BLaER1 (cell line): ENCODE measurements around the gene WDFY2.

Source experiments
- H3K27ac ChIP-seq: shearing (Covaris generic); formaldehyde crosslinking; 2 replicates; pipeline ENCODE4 v1.8.1; 2022
- H3K27me3 ChIP-seq: shearing (Covaris generic); formaldehyde crosslinking; 2 replicates; pipeline ENCODE4 v1.8.1; 2022
- H3K36me3 ChIP-seq: shearing (Covaris generic); formaldehyde crosslinking; 2 replicates; pipeline ENCODE4 v1.8.1; 2022
- H3K4me1 ChIP-seq: shearing (Covaris generic); formaldehyde crosslinking; 2 replicates; pipeline ENCODE4 v1.8.1; 2022
- H3K4me2 ChIP-seq: shearing (Covaris generic); formaldehyde crosslinking; 2 replicates; pipeline ENCODE4 v1.8.1; 2022
- H3K4me3 ChIP-seq: shearing (Covaris generic); formaldehyde crosslinking; 2 replicates; pipeline ENCODE4 v1.8.1; 2022
- H3K9ac ChIP-seq: shearing (Covaris generic); formaldehyde crosslinking; 2 replicates; pipeline ENCODE4 v1.8.1; 2022
- H3K9me3 ChIP-seq: shearing (Covaris generic); formaldehyde crosslinking; 2 replicates; pipeline ENCODE4 v1.8.1; 2022
- H4K20me1 ChIP-seq: shearing (Covaris generic); formaldehyde crosslinking; 2 replicates; pipeline ENCODE4 v1.8.1; 2022
- Cebpa-rat ChIP-seq: shearing (Covaris generic); IDR thresholded peaks from 2 replicates; pipeline ENCODE4 v1.8.1; 2022

The WDFY2 gene

DNA sequence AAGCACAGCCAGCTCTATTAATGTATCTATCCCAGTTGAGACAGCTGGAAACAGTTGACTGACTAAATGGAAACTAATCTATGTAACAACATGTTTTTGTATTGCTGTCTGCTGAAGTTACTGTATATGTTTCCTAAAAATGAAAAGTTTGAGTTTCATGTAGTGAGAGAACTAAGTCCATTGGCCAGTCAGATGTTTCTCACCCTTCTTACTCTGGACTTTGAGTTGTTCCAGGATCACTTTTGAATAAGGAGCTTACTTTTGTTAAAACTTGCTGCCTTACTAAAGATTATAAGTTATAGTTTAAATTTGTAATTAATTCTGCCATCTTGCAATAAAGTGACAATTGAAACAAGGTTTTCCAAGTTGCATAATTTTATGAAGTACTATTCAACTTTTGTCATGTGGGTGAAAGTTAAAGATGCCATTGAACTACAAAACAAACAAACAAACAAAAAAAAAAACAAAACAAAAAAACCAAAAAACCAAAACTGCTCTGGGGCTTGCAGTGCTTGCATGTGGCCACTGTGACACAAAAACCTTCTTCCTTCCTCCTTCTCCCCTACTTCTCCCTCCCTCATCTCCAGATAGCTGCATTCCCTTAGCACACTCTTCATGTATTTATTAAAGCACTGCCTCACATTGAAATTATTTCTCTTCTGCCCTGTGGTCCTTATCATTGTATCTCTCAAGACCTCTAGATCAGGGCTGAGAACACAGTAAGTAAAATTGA lies 15.3 kb downstream of the WDFY2 start:
- Histone ChIP-seq H4K20me1 (peaks cover 23% of the 10 kb centered on the region; the same call in 1 of the 2 replicates), H3K4me1 (peaks cover 9% of the 10 kb centered on the region), H3K9me3 (no peaks in the 10 kb centered on the region), H3K9ac (no peak overlapping the region), H3K4me3 (no peak overlapping the region), H3K36me3 (peaks cover 5% of the 10 kb centered on the region; the same call in 1 of the 2 replicates), H3K27me3 (no peaks in the 10 kb centered on the region), H3K4me2 (no peak overlapping the region), H3K27ac (no peak overlapping the region)
- TF ChIP-seq Cebpa-rat = no peak

DNA sequence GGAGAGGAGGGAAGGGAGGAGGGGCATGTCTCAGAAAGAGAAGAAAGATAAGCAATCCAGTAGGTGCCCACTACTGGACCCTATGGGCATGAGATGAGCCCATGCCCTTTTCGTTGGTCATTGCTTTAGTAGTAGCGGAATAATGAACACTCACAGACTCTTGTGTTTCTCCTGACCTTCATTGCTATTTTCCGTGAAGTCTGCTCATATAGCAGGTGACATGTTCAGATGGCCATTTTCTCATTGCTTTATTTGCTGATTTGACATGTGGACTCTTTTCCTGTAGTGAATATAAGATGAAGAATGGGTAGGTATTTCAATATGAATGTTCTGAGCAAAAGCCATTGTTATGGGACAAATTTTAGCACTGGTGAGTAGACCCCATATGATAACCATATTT lies 16.4 kb downstream of the WDFY2 start:
- no peaks in the 10 kb centered on the region for H3K9me3 ChIP-seq
- TF ChIP-seq Cebpa-rat = no peak
- no peak overlapping the region for H3K27ac ChIP-seq
- H3K36me3 ChIP-seq = peaks cover 5% of the 10 kb centered on the region; the same call in 1 of the 2 replicates
- no peak overlapping the region for H3K4me3 ChIP-seq
- peaks cover 12% of the 10 kb centered on the region; the same call in 1 of the 2 replicates for H4K20me1 ChIP-seq
- no peaks in the 10 kb centered on the region for H3K27me3 ChIP-seq
- no peak overlapping the region for H3K4me2 ChIP-seq
- H3K4me1 ChIP-seq = peaks cover 9% of the 10 kb centered on the region
- no peak overlapping the region for H3K9ac ChIP-seq

GRCh38 chr13:51601601-51602565 lies 17.6 kb downstream of the WDFY2 start:
- no peak overlapping the region for H3K4me2 ChIP-seq
- H3K27me3 ChIP-seq = no peaks in the 10 kb centered on the region
- H4K20me1 ChIP-seq = peaks cover 8% of the 10 kb centered on the region; the same call in 1 of the 2 replicates
- peaks cover 9% of the 10 kb centered on the region for H3K4me1 ChIP-seq
- no peak overlapping the region for H3K4me3 ChIP-seq
- H3K27ac ChIP-seq = no peak overlapping the region
- no peaks in the 10 kb centered on the region for H3K9me3 ChIP-seq
- TF ChIP-seq Cebpa-rat = no peak
- H3K36me3 ChIP-seq = peaks cover 5% of the 10 kb centered on the region; the same call in 1 of the 2 replicates
- no peak overlapping the region for H3K9ac ChIP-seq

DNA sequence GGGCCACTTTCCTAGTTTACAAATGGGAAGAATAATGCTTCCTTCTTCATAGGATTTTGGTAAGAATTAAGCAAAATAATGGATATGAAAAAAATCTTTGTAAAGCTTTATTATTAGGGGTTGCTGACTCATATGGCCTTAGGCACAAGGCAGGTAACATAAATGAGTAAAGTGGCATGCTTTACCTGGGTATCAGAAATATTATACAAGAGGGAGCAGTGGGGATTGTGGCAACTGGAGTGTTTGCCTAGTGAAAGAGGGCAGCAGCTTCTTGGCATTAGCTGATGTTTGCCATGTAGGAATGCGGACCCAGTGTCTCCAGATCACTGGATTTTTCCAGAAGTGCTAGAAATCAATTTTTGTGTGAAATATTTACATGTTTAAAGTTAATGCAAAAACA lies 19.5 kb downstream of the WDFY2 start:
- Histone ChIP-seq H3K9me3 (peaks cover 5% of the 10 kb centered on the region; the same call in 1 of the 2 replicates), H3K27me3 (no peaks in the 10 kb centered on the region), H3K9ac (no peak overlapping the region), H3K4me1 (peaks cover 15% of the 10 kb centered on the region), H3K36me3 (peaks cover 5% of the 10 kb centered on the region; the same call in 1 of the 2 replicates), H3K4me3 (no peak overlapping the region), H3K27ac (no peak overlapping the region), H3K4me2 (no peak overlapping the region), H4K20me1 (peaks cover 6% of the 10 kb centered on the region; the same call in 1 of the 2 replicates)
- no peak for TF ChIP-seq Cebpa-rat

GRCh38 chr13:51605698-51606097 lies 21.4 kb downstream of the WDFY2 start:
- H3K4me3 ChIP-seq = no peak overlapping the region
- no peak overlapping the region for H3K9ac ChIP-seq
- no peak overlapping the region for H3K27ac ChIP-seq
- H3K9me3 ChIP-seq = peaks cover 5% of the 10 kb centered on the region; the same call in 1 of the 2 replicates
- no peaks in the 10 kb centered on the region for H4K20me1 ChIP-seq
- H3K4me2 ChIP-seq = no peak overlapping the region
- peaks cover 20% of the 10 kb centered on the region for H3K4me1 ChIP-seq
- peaks cover 5% of the 10 kb centered on the region; the same call in 1 of the 2 replicates for H3K36me3 ChIP-seq
- no peaks in the 10 kb centered on the region for H3K27me3 ChIP-seq
- TF ChIP-seq Cebpa-rat = no peak

- H3K4me2 ChIP-seq = no peak overlapping the region
- H3K9ac ChIP-seq = no peak overlapping the region
- peaks cover 20% of the 10 kb centered on the region for H3K4me1 ChIP-seq
These were observed 22.9 kb downstream of the WDFY2 start for GRCh38 chr13:51607165-51607564.

DNA sequence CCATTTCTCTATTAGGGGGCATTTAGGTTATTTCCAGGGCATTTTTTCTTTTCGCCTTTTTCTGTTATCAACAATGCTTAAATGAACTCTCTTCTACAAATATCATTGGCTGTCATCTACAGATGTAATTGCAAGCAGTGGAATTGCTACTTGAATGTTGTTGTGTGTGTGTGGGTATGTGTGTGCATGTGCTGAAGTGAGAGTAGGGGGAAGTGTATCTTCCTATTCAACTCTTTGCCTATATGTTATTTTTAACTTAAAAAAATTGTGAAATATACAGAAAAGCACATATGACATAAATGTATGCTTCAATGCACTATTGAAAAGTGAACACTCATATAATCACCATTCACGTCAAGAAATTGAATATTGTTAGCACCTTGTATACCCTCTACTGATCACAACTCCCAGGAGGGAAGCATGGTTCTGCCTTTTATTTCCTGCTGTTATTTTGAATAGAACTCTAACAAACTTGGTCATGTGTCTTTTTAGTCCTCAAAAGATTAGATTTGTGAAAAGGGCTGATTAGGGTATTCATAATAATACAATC lies 24.7 kb downstream of the WDFY2 start:
- H3K9ac ChIP-seq = no peak overlapping the region
- H3K36me3 ChIP-seq = no peaks in the 10 kb centered on the region
- no peak overlapping the region for H3K4me3 ChIP-seq
- peaks cover 38% of the 10 kb centered on the region for H3K4me1 ChIP-seq
- peak overlapping the region; percentile 64 for H3K4me2 ChIP-seq
- H3K27me3 ChIP-seq = no peaks in the 10 kb centered on the region
- no peaks in the 10 kb centered on the region; the same call in 1 of the 2 replicates for H4K20me1 ChIP-seq
- H3K9me3 ChIP-seq = peaks cover 5% of the 10 kb centered on the region; the same call in 1 of the 2 replicates
- no peak for TF ChIP-seq Cebpa-rat
- H3K27ac ChIP-seq = no peak overlapping the region

More at GRCh38 chr13:51607165-51607564, 22.9 kb downstream of the WDFY2 start:
- no peak for TF ChIP-seq Cebpa-rat
- H3K4me3 ChIP-seq = no peak overlapping the region
- no peaks in the 10 kb centered on the region for H3K36me3 ChIP-seq
- no peaks in the 10 kb centered on the region; the same call in 1 of the 2 replicates for H4K20me1 ChIP-seq
- no peaks in the 10 kb centered on the region for H3K27me3 ChIP-seq
- no peak overlapping the region for H3K27ac ChIP-seq
- H3K9me3 ChIP-seq = peaks cover 5% of the 10 kb centered on the region; the same call in 1 of the 2 replicates

GRCh38 chr13:51612867-51613266 lies 28.6 kb downstream of the WDFY2 start:
- Histone ChIP-seq H3K27me3 (no peaks in the 10 kb centered on the region), H3K27ac (peak overlapping the region; percentile 38; the same call in 1 of the 2 replicates), H3K4me2 (peak overlapping the region; percentile 70), H3K9ac (no peak overlapping the region), H3K9me3 (peaks cover 1% of the 10 kb centered on the region; the same call in 1 of the 2 replicates), H3K4me1 (peaks cover 49% of the 10 kb centered on the region), H4K20me1 (no peaks in the 10 kb centered on the region; the same call in 1 of the 2 replicates), H3K36me3 (no peaks in the 10 kb centered on the region), H3K4me3 (no peak overlapping the region)
- TF ChIP-seq Cebpa-rat = no peak

- H3K4me1 ChIP-seq = peaks cover 44% of the 10 kb centered on the region
- H3K27ac ChIP-seq = peak overlapping the region; percentile 38; the same call in 1 of the 2 replicates
- no peaks in the 10 kb centered on the region for H3K27me3 ChIP-seq
- no peak for TF ChIP-seq Cebpa-rat
- H4K20me1 ChIP-seq = no peaks in the 10 kb centered on the region; the same call in 1 of the 2 replicates
- no peak overlapping the region for H3K9ac ChIP-seq
- H3K36me3 ChIP-seq = peaks cover 2% of the 10 kb centered on the region; the same call in 1 of the 2 replicates
- H3K9me3 ChIP-seq = no peaks in the 10 kb centered on the region
- H3K4me2 ChIP-seq = peak overlapping the region; percentile 70
- no peak overlapping the region for H3K4me3 ChIP-seq
These were observed 29.3 kb downstream of the WDFY2 start for GRCh38 chr13:51613535-51613934.
